NCI-H69 (cell line): Measurements from ENCODE around the gene PRMT3.
"Not testable (repeated sequence)": the region's sequence is repeated elsewhere in the genome, so short reads cannot be mapped to it uniquely, and the experiment has no call there.

ENCODE experiments used
- DNase-seq: peaks from one replicate; lab custom pipeline; 2025; lab: John Stamatoyannopoulos, UW

The PRMT3 gene

GRCh38 chr11:20518323-20518834 lies 130.9 kb downstream of the PRMT3 start:
- DNase-seq: peak; percentile 22

- peak; percentile 75 for DNase-seq
These were observed 135.0 kb downstream of the PRMT3 start for GRCh38 chr11:20522536-20522935.

GRCh38 chr11:20529757-20530156 lies 142.2 kb downstream of the PRMT3 start:
- DNase-seq: no peak

- DNase-seq: peak; percentile 62
These were observed 143.6 kb downstream of the PRMT3 start for GRCh38 chr11:20530942-20531703.

GRCh38 chr11:20535271-20535881 lies 147.9 kb downstream of the PRMT3 start:
- no peak for DNase-seq

GRCh38 chr11:20536365-20536764 lies 148.8 kb downstream of the PRMT3 start:
- no peak for DNase-seq

- DNase-seq: peak; percentile 61
These were observed 149.3 kb downstream of the PRMT3 start for GRCh38 chr11:20536784-20537183.

- DNase-seq: no peak
These were observed 154.0 kb downstream of the PRMT3 start for GRCh38 chr11:20541503-20541902.

GRCh38 chr11:20544603-20545237 lies 157.2 kb downstream of the PRMT3 start:
- peak; percentile 68 for DNase-seq

GRCh38 chr11:20547411-20547810 lies 159.9 kb downstream of the PRMT3 start:
- DNase-seq: no peak

GRCh38 chr11:20551096-20551495 lies 163.6 kb downstream of the PRMT3 start:
- DNase-seq: no peak

GRCh38 chr11:20555783-20556182 lies 168.3 kb downstream of the PRMT3 start:
- no peak for DNase-seq

GRCh38 chr11:20556396-20556795 lies 168.9 kb downstream of the PRMT3 start:
- DNase-seq: not testable (repeated sequence)

GRCh38 chr11:20558741-20559140 lies 171.2 kb downstream of the PRMT3 start:
- no peak for DNase-seq
